Measurements from ENCODE around the gene MGAT5.

The MGAT5 gene

DNA sequence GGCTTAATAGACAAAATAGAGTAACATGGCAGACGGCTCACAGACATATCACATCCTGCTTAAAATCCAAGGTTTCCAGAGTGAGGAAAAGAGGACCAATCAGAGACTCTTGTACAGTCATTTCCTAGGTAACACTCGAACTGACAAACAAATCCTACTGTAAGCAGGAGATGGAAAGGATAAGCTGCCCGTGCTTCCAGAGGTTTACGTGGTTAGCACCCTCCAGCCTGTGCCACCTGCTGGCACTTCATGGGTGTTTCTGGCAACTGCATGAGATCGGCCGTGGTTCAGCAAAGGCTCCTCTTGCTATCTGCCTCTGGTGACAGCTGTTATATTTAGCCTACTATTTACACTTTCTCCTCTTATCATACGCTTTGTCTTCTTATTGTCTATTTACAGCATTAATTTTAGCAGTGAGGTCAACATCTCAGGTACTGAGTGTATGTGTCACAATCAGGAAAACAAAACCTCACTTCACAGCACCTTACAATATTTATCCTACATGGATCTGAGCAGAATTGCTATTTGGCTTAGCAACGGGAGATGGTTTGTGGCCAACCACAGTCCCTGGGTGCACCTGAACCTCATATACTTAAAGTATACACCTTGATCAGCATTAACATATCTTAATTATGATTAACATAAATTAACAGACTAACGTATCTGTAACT is 238.0 kb downstream of the MGAT5 start:
- FAIRE-seq = no peak

DNA sequence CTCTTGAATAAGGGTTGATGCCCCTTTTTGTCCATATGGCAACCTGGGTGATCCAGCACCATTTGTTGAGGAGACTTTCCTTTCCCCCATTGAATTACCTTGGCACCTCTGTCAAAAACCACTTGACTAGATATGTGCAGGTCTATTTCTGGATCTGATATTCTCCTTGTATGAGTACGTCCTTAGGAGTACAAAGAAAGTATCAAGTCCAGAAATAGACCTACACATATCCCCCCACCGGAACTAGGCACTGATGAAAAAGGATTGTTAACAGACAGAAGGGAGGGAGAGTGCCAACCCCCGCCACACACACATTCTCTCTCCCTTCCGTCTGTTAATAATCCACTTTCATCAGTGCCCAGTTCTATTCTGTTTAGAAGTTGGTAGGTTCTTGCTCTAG is 239.9 kb downstream of the MGAT5 start:
- FAIRE-seq (no peak), DNase-seq (ENCODE audit: insufficient read length, low spot score) (no peak)

More for the DNA sequence above, 238.0 kb downstream of the MGAT5 start:
- no peak for DNase-seq (ENCODE audit: insufficient read length, low spot score)

DNA sequence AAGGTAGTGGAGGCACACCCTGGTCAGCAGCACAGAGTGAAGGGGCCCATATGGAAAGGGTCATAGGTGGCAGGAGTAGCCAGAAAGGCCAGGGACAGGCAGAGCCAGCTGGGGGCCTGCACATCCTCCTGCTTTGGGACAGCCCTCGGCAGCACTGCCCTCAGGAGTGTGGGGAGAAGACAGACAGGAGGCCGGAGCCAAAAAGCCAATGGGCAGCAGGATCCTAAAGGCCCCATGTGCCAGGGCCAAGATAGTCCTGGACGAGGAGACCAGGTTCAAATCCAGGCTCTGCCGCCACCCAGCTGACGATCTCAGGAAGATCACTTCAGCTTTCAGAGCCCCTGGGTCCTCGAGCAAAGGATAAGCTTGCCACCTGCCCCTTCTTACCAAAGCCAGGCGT is 244.8 kb downstream of the MGAT5 start:
- DNase-seq (ENCODE audit: insufficient read length, low spot score) (no peak), FAIRE-seq (no peak)

DNA sequence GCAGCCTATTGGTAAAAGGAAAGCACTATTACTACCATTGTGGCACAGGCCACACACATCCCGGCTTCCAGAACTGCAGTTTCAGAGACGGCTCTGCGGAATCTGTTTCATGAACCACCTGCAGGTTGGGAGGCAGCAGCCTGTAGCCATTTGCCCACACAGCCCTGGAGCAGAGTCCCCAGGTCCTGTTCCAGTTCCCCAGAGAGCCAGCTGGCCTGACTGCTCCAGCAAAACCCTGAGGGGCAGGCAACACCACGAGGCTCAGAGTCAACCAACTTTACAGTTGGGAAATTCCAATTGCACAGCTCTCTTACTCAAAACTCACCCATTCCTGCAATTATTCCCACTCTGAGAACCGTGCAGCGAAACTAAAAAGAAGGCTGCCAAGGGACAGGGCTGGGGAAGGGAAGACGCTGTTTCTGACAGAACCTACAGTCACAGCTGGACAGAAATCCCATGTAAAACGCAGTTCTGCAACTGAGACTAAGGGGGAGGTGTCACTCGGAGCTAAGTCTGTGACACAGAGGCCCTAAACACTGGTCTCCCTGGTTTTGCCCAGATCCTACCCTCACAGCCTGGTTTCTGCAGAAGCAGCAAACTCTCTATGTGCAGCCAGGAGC is 245.5 kb downstream of the MGAT5 start:
- FAIRE-seq (no peak), DNase-seq (ENCODE audit: insufficient read length, low spot score) (no peak)

DNA sequence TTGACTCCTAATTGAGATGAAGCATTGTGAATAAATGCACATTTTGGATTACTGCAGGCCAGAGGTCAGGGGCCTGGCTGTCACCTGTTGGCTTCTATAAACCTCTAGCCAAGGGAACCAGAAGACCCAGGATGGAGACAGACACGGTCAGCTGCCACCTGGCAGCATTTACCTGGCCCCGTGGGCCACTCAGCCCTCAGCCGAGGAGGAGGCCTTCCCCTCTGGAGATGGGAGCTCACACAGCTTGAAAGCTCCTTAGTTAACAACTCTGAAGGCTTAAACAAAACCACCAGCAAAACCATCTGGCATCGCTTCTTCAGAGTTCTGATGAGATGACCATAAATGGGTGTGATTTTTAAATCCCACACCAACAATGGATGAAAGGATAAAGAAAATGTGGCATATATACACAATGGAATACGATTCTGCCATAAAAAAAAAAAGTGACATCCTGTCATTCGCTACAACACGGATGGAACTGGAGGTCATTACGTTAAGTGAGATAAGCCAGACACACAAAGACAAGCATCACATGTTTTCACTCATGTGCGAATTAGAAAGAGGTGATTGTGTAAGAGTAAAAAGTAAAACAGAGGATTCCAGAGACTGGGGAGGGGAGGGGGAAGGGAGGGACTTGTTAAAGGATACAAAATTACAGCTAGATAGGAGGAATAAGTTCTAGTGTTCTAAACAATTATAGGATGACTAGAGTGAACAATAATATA is 246.5 kb downstream of the MGAT5 start:
- DNase-seq (ENCODE audit: insufficient read length, low spot score) (no peak), FAIRE-seq (no peak)

DNA sequence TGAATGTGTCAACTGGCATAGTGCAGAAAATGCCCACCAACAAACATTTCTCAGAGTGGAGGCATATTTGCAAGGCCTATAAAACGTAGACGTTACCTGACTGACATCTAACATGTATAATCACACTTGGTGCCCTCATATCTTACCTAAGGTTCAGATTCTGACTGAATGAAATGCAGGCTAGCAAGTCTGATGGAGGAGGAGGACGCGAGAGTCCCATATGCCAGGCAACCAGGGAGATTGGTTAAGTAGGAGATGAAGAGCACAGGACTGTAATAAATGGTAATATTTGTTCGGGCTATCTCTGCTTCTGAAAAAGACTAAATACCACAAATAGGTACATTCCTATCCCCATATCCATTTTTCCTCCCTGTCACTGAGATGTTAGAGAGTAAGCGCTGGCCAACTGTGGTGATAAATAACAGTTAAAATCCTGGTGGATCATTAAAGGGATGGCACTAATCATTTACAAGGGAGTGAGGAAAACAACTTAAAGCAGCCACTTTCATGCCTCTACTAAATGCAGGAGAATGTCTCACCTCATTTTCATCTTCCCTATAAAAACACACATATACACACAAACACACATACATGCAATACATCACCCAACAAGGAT is 247.7 kb downstream of the MGAT5 start:
- DNase-seq (ENCODE audit: insufficient read length, low spot score) = no peak
- FAIRE-seq = no peak

DNA sequence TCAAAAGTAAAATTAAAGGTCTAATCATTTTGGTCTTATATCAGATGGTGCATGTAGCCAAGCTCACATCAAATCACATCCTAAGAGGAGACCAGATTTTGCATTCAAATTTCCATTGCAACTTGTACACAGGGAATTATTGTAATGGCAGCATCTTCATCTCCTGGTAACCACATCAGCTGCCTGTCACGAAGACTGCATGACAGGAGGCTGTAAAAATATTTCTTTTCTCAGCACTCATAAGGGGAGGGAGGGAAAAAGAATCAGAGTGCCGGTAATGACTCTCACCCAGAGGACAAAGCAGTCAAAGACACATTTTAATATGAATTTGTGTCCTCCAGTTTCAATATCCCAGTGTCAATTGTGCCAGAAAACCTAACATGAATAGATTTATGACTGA is 248.2 kb downstream of the MGAT5 start:
- DNase-seq (ENCODE audit: insufficient read length, low spot score) (no peak), FAIRE-seq (no peak)
